Rectal smooth muscle tissue (tissue), 1 donor: Measurements from ENCODE around the gene MTHFR.

Experiments used
- H3K27ac ChIP-seq: one replicate; pipeline ENCODE4 v1.7.0; 2013; ENCODE audit warnings: low read depth, low read length, inconsistent platforms
- H3K27me3 ChIP-seq: one replicate; pipeline ENCODE4 v1.7.0; 2013; ENCODE audit warnings: low read length; ENCODE audit not compliant: control insufficient read depth, insufficient read depth
- H3K36me3 ChIP-seq: one replicate; pipeline ENCODE4 v1.7.0; 2013; ENCODE audit warnings: low read length; ENCODE audit not compliant: control insufficient read depth, insufficient read depth
- H3K4me1 ChIP-seq: one replicate; pipeline ENCODE4 v1.7.0; 2013; ENCODE audit warnings: low read length; ENCODE audit not compliant: control insufficient read depth, insufficient read depth
- H3K4me3 ChIP-seq: one replicate; pipeline ENCODE4 v1.7.0; 2013; ENCODE audit warnings: low read length
- H3K9ac ChIP-seq: one replicate; pipeline ENCODE4 v1.7.0; 2013; ENCODE audit warnings: low read length

Gene MTHFR

DNA sequence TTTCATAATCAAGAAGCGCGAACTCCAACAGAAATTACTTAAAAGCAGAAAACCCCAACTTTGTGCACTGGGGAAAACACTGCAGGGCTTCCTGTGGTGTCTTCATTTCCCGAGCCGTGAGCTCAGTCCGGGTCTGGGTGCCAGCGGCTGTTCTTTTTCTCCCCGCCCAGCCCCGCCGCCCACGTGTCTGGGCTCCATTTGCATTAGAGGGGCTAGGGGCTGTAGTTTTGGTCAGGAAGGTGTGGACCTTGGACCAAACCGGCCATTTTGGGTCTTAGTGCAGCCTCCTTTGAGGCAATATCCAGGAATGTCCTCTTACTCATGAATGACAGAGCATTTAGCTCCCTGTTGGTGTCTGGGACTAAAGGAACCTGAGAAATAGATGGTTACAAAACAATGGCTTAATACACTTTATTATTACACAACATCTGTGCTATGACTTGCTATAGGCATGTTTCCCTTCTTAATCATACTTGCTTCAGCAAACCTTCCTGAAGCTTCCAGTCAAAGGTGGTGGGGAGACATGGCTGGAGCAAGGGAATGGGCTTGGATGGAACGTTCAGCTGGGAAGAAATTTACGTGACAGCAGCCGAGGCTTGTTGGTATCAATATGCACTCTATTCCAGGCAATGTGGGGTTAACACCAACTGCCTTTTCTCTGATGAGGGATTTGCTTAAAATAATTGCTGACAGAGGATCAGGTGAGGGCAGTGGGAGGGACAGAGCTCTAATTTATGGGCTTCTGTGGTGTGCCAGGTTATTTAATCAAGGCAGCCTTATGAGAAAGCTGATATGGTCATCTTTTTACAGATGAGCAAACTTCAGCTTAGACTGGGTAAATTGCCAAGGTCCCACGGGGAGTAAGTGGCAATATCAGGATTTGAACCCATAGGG, 68.8 kb downstream of the MTHFR start:
- peaks cover 10% of the 10 kb centered on the region for H3K4me1 ChIP-seq
- no peaks in the 10 kb centered on the region for H3K27me3 ChIP-seq
- H3K36me3 ChIP-seq: no peaks in the 10 kb centered on the region
- peak overlapping the region; percentile 100 for H3K4me3 ChIP-seq
- H3K27ac ChIP-seq: no peak overlapping the region
- no peak overlapping the region for H3K9ac ChIP-seq

DNA sequence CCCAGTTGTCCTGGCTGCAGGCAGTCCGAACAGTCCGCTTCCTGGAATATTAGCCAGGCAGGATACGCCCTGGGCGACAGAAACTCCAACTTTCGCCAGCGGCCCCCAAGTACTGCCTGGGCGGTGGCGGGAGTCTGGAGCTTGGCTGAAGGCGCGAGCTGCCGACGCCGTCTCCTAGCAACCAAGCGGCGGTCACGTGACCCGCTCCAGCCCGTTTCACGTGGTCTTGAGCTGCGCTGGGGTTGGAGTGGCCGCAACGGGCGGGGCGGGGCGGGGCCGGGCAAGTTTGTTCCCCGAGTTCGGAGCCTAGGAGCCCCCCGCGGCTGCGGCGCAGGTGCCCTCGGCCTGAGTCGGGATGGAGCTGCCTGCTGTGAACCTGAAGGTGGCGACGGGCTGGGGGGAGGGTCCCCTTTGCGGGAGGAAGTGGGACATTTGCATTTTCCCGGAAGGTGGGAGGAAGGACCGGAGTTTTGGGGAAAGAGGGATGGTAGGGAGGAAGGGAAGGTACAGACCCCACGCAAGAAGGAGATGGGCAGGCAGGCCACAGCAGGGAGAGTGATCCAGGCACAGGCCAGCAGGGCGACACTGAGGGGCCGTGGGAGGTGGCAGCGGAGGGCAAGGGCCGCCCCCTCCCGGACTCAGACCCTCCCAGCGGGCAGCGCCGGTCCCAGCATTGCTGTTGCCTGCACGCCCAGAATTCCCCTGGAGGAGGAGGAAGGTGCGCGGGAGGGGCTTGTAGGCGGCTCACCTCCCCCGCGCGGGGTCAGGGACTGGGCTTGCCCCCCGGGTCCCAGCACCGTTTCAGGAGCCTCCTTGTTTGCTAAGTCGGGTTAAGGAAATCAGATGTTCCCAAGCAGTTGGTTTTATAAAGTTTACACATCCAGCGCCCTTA, 69.7 kb downstream of the MTHFR start, which contains the start of gene AGTRAP:
Gene AGTRAP, plus strand, starts transcription at position 283 of the 892 bp plus-strand sequence. Its CDS starts 73 bp downstream, at position 356.
- H3K27me3 ChIP-seq: no peaks in the 10 kb centered on the region
- peak within 1 kb of the TSS; percentile 94 for H3K9ac ChIP-seq
- H3K4me3 ChIP-seq: peak within 1 kb of the TSS; percentile 100
- H3K36me3 ChIP-seq: no peaks in the 10 kb centered on the region
- peaks cover 14% of the 10 kb centered on the region for H3K4me1 ChIP-seq
- H3K27ac ChIP-seq: peak within 1 kb of the TSS; percentile 80
